ENCODE measurements around the gene CDCP1. TPM values are rescaled to one million over a fixed set of nuclear protein-coding genes. Genes with fewer than 3 reads are reported as not detected.
A peak's percentile ranks its signal among the peaks of the same experiment; 100 is the strongest.

Gene CDCP1
- total RNA-seq, 1 donor from 2014 or later: 53.5 TPM

DNA sequence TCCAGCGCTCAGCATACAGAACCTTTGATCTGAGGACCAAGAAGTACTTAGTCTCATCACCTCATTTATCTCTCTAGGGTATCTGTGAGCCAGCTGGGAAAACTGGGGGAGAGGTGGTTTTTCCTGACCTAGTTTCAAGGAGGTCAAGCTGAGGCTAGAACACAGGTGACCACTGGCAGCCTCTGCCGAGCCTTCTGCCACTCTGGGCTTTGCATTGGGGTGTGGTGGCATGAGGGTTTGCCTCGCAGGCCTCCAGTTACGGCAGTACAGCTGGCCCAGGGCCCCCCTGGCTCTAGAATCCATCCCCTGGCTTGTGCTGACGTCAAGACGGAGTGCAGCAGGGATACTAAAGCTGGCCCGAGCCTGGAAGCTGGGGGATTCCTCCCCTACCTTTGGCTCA is 34.7 kb upstream of the CDCP1 start:
- no peak for DNase-seq (ENCODE audit: low read depth)
- TF ChIP-seq, protein P1, sequence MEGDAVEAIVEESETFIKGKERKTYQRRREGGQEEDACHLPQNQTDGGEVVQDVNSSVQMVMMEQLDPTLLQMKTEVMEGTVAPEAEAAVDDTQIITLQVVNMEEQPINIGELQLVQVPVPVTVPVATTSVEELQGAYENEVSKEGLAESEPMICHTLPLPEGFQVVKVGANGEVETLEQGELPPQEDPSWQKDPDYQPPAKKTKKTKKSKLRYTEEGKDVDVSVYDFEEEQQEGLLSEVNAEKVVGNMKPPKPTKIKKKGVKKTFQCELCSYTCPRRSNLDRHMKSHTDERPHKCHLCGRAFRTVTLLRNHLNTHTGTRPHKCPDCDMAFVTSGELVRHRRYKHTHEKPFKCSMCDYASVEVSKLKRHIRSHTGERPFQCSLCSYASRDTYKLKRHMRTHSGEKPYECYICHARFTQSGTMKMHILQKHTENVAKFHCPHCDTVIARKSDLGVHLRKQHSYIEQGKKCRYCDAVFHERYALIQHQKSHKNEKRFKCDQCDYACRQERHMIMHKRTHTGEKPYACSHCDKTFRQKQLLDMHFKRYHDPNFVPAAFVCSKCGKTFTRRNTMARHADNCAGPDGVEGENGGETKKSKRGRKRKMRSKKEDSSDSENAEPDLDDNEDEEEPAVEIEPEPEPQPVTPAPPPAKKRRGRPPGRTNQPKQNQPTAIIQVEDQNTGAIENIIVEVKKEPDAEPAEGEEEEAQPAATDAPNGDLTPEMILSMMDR (conservative IDR thresholded peaks at IDR 0.05; ENCODE audit: low read depth, low read length): no peak
- no peak overlapping the region for H3K4me3 ChIP-seq (ENCODE audit: low read depth, low read length)

DNA sequence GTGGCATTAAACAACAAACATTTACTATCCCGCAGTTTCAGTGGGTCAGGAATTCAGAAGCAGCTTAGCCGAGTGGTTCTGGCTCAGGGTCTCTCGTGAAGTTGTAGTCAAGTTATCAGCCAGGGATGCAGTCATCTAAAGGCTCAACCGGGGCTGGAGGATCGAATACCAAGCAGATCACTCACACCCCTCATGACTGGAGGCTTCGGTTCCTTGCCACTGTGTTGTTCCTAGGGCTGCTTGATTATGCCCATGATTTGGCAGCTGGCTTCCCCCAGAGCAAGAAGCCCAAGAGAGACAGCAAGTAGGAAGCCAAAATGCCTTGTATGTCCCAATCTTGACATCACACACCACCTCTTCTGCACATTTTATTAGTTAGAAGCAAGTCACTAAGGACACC is 33.9 kb upstream of the CDCP1 start:
- no peak overlapping the region for H3K4me3 ChIP-seq (ENCODE audit: low read depth, low read length)
- TF ChIP-seq, protein P1 (conservative IDR thresholded peaks at IDR 0.05; ENCODE audit: low read depth, low read length): no peak
- DNase-seq (ENCODE audit: low read depth): peak; percentile 59

DNA sequence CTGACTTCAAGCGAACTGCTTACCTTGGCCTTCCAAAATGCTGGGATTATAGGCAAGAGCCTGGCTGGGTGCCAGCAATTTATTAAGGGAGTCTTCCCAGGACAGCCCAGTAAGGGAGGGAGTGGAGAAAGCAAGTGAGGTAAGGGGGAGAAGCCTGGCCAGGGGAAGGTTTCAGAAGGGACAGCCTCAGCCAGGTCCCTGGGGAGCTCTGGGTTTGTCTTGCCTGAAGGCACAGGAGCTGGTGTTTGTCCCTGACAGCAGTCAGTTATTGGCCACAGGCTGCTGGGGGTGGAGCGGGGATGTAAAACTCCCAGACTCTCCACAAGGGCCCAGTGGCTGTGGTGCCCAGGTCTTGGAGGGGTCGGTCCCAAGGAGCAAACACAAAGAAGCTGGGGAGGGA is 33.0 kb upstream of the CDCP1 start:
- no peak overlapping the region for H3K4me3 ChIP-seq (ENCODE audit: low read depth, low read length)
- TF ChIP-seq, protein P1 (conservative IDR thresholded peaks at IDR 0.05; ENCODE audit: low read depth, low read length): no peak
- no peak for DNase-seq (ENCODE audit: low read depth)

DNA sequence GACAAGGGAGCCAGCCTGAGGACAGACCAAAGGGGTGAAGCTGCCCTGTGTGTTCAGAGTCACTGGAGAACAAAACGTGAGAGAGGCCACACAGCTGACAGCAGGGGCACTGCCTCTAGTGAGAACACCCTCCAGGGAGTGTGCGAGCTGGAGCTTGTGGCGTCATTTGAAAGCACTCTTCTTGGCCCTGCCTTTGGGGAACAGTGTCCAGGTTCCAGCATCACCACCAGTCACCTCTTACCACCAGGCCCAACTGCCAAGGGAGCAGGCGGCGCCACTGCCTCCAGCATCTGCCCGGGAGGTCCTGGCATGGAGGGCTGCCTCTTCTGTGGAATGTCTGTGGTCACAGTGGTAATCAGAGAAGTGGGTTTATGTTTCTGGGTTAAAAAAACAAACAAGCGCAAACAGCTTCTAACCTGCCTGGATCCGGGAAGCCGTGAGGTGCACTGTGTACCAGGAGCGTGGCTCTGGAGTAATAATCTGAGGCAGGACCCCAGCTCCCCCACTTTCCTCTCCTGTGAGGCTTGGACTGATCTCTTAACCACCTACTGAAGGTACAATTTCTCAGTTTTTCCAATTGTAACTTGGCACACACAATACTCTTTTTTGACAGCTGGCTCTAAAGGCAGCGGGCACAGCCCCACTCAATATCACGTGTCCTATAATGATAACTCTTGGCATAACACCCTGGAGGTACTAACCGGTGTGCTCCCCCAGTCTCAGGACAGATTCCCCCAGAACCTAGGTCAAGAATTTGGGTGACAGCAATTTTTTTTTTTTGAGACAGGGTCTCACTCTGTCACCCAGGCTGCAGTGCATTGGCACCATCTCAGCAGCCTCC is 32.2 kb upstream of the CDCP1 start:
- no peak for DNase-seq (ENCODE audit: low read depth)
- H3K4me3 ChIP-seq (ENCODE audit: low read depth, low read length): no peak overlapping the region
- TF ChIP-seq, protein P1 (conservative IDR thresholded peaks at IDR 0.05; ENCODE audit: low read depth, low read length): no peak

DNA sequence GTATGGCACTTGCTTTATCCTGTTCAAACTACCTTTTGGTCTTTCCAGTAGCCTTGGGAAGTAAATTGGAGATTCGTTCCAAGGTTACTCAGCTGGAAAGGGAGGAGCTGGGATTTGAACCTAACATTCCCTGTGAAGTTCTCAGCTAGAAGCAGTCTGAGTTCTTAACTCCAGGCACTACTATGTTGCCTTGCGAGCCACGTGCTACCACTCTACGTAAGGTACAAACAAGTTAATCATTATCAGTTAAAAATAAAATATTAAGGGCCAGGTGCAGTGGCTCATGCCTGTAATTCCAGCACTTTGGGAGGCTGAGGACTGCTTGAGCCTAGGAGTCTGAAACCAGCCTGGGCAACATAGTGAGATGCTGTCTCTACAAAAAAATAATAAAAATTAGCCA is 30.7 kb upstream of the CDCP1 start:
- H3K4me3 ChIP-seq (ENCODE audit: low read depth, low read length): no peak overlapping the region
- no peak for DNase-seq (ENCODE audit: low read depth)
- TF ChIP-seq, protein P1 (conservative IDR thresholded peaks at IDR 0.05; ENCODE audit: low read depth, low read length): no peak

DNA sequence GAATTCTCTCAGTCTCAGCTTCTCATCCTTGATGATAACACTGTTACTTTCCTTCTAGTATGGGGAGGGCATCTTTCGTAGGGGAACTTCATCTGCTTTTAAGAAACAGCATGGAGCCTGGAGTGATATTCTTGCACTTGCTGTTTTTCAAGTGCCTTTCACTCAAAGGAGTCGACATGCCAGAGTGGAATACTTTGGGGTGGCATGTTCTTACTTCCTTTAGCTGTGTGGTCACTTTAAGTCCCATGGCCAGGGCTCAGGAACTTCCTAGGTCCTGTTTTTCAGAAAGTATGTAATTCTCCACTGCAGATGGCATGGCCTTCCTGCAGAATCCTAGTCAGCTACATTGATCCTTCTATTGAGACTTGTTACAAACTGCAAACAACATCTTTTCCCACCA is 28.1 kb upstream of the CDCP1 start:
- no peak overlapping the region for H3K4me3 ChIP-seq (ENCODE audit: low read depth, low read length)
- DNase-seq (ENCODE audit: low read depth): no peak
- TF ChIP-seq, protein P1 (conservative IDR thresholded peaks at IDR 0.05; ENCODE audit: low read depth, low read length): no peak

DNA sequence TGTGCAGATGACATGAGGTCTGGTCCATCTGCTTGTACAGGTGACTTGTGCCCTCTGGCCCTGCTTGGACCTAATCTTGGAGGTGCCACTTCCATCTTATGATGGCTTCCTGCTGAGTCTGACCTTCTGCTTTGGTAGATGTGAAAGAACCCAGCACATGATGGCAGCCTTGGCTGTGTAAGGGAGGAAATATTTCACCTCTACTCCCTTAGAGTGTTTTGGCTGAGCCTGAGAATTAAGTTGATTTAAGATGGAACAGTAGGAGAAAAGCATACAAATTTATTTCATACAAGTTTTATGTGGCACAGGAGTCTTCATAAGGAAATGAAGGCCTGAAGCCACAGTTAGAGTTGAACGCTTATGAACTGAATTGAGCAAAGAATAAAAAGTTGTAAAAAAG is 27.6 kb upstream of the CDCP1 start:
- DNase-seq (ENCODE audit: low read depth): no peak
- H3K4me3 ChIP-seq (ENCODE audit: low read depth, low read length): no peak overlapping the region
- TF ChIP-seq, protein P1 (conservative IDR thresholded peaks at IDR 0.05; ENCODE audit: low read depth, low read length): no peak
